Astrocyte (in vitro differentiated cells and primary cell): Measurements from ENCODE around the gene RNF166. TPM values are rescaled to one million over a fixed set of nuclear protein-coding genes. Genes with fewer than 3 reads are reported as not detected.

ENCODE experiments used
- DNase-seq: peaks from one replicate; pipeline ENCODE4 v3.0.0-alpha.2; 2010; ENCODE audit warnings: low read depth
- FAIRE-seq: peaks from 2 replicates; lab custom pipeline; 2011; peaks lifted over from hg19 to GRCh38; lab: Jason Lieb, UNC
- H2AFZ ChIP-seq: 2 replicates; pipeline ENCODE4 v1.6.0; 2012; ENCODE audit warnings: low read depth, low read length, inconsistent platforms
- H3K27ac ChIP-seq: 2 replicates; pipeline ENCODE4 v1.5.1; 2011; ENCODE audit warnings: low read depth, low read length, inconsistent platforms
- H3K27me3 ChIP-seq: 2 replicates; pipeline ENCODE4 v1.6.0; 2011; ENCODE audit warnings: low read length, inconsistent platforms; ENCODE audit not compliant: insufficient read depth
- H3K36me3 ChIP-seq: 2 replicates; pipeline ENCODE4 v1.5.1; 2011; ENCODE audit warnings: low read length, inconsistent platforms; ENCODE audit not compliant: insufficient read depth
- H3K4me1 ChIP-seq: 2 replicates; pipeline ENCODE4 v1.5.1; 2011; ENCODE audit warnings: low read length, inconsistent platforms; ENCODE audit not compliant: insufficient read depth
- H3K4me2 ChIP-seq: 2 replicates; pipeline ENCODE4 v1.6.0; 2012; ENCODE audit warnings: low read length, inconsistent platforms
- H3K4me3 ChIP-seq: 2 replicates; pipeline ENCODE4 v1.5.1; 2011; ENCODE audit warnings: low read depth, mild to moderate bottlenecking, low read length, inconsistent platforms; ENCODE audit not compliant: insufficient read depth
- H3K79me2 ChIP-seq: 2 replicates; pipeline ENCODE4 v1.6.0; 2012; ENCODE audit warnings: mild to moderate bottlenecking, low read length, inconsistent platforms; ENCODE audit not compliant: insufficient read depth
- H3K9ac ChIP-seq: 2 replicates; pipeline ENCODE4 v1.6.0; 2012; ENCODE audit warnings: mild to moderate bottlenecking, low read length, inconsistent platforms
- H3K9me3 ChIP-seq: 2 replicates; pipeline ENCODE4 v1.5.1; 2012; ENCODE audit warnings: low read depth, mild to moderate bottlenecking, low read length, inconsistent platforms; ENCODE audit not compliant: insufficient read depth
- H4K20me1 ChIP-seq: 2 replicates; pipeline ENCODE4 v1.6.0; 2012; ENCODE audit warnings: low read length, inconsistent platforms; ENCODE audit not compliant: insufficient read depth
- H3K27ac Mint-ChIP-seq: one replicate; pipeline ENCODE4 v1.8.0; 2021; ENCODE audit warnings: mild to moderate bottlenecking, mixed read lengths; ENCODE audit not compliant: unreplicated experiment
- H3K27me3 Mint-ChIP-seq: one replicate; pipeline ENCODE4 v1.8.0; 2021; ENCODE audit warnings: low read depth, mixed read lengths; ENCODE audit not compliant: unreplicated experiment
- H3K36me3 Mint-ChIP-seq: one replicate; pipeline ENCODE4 v1.8.0; 2021; ENCODE audit warnings: low read depth, mixed read lengths; ENCODE audit not compliant: unreplicated experiment
- H3K4me1 Mint-ChIP-seq: one replicate; pipeline ENCODE4 v1.8.0; 2021; ENCODE audit warnings: low read depth, mixed read lengths; ENCODE audit not compliant: unreplicated experiment
- H3K4me3 Mint-ChIP-seq: one replicate; pipeline ENCODE4 v1.8.0; 2021; ENCODE audit warnings: mild to moderate bottlenecking, moderate library complexity, mixed read lengths; ENCODE audit not compliant: unreplicated experiment
- H3K9me3 Mint-ChIP-seq: one replicate; pipeline ENCODE4 v1.8.0; 2021; ENCODE audit warnings: mild to moderate bottlenecking, mixed read lengths; ENCODE audit not compliant: unreplicated experiment
- CTCF ChIP-seq: IDR thresholded peaks from 2 replicates; pipeline ENCODE4 v1.5.1; 2011; ENCODE audit warnings: low read depth, mild to moderate bottlenecking, inconsistent platforms, low read length, moderate library complexity; ENCODE audit not compliant: insufficient read depth
- EZH2 ChIP-seq: IDR thresholded peaks from 2 replicates; pipeline ENCODE4 v1.6.1; 2012; ENCODE audit warnings: mild to moderate bottlenecking, low read length, inconsistent platforms; ENCODE audit not compliant: insufficient read depth
- total RNA-seq: library from RNA; stranded (reverse); gene quantifications from 2 replicates; pipeline ENCODE4 v1.2.1, GENCODE V29; 2021

RNF166 gene
- total RNA-seq, 1 donor from 2014 or later, result 15.4 TPM

GRCh38 chr16:88752386-88753002 is 46.3 kb upstream of the RNF166 start:
- no peak overlapping the region for H2AFZ ChIP-seq
- H3K27me3 ChIP-seq, result no peaks in the 10 kb centered on the region
- peaks cover 88% of the 10 kb centered on the region for H4K20me1 ChIP-seq
- no peak overlapping the region for H3K9ac ChIP-seq
- peaks cover 2% of the 10 kb centered on the region for H3K36me3 Mint-ChIP-seq
- TF ChIP-seq EZH2 (no peak), CTCF (no peak)
- H3K4me3 ChIP-seq, result no peak overlapping the region
- peaks cover 83% of the 10 kb centered on the region for H3K79me2 ChIP-seq
- H3K4me1 Mint-ChIP-seq, result peaks cover 9% of the 10 kb centered on the region
- FAIRE-seq (no peak), DNase-seq (no peak)
- H3K9me3 Mint-ChIP-seq, result no peaks in the 10 kb centered on the region
- H3K27ac ChIP-seq, result no peak overlapping the region
- no peaks in the 10 kb centered on the region for H3K9me3 ChIP-seq
- H3K4me1 ChIP-seq, result peaks cover 23% of the 10 kb centered on the region
- no peaks in the 10 kb centered on the region for H3K27me3 Mint-ChIP-seq
- no peak overlapping the region for H3K4me3 Mint-ChIP-seq
- peaks cover 5% of the 10 kb centered on the region for H3K36me3 ChIP-seq
- no peak overlapping the region for H3K27ac Mint-ChIP-seq
- no peak overlapping the region for H3K4me2 ChIP-seq

DNA sequence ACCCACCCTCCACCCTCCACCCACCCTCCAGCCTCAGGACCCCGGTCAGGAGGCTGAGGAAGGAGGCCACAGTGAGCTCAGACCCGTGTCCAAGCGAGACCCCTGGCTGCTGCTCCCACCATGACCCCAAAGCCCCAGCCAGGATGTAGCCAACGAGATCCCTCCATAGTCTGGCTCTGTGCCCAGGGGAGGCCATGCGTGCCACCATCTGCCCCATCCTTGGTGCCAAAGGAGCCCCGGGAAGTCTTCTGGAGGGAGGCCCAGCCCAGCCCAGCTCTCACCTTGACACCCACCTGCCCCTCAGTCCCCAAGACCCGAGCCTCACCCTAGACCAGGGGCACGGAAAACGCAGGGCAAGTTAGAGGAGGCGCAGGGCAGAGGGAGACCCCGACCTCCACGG is 44.6 kb upstream of the RNF166 start:
- peaks cover 9% of the 10 kb centered on the region for H3K4me1 Mint-ChIP-seq
- no peak overlapping the region for H3K9ac ChIP-seq
- no peaks in the 10 kb centered on the region for H3K9me3 ChIP-seq
- H3K36me3 Mint-ChIP-seq, result peaks cover 2% of the 10 kb centered on the region
- peaks cover 89% of the 10 kb centered on the region for H4K20me1 ChIP-seq
- H3K9me3 Mint-ChIP-seq, result no peaks in the 10 kb centered on the region
- H3K27ac Mint-ChIP-seq, result no peak overlapping the region
- no peak overlapping the region for H3K4me2 ChIP-seq
- H3K79me2 ChIP-seq, result peaks cover 78% of the 10 kb centered on the region
- H3K4me3 Mint-ChIP-seq, result no peak overlapping the region
- DNase-seq (no peak), FAIRE-seq (no peak)
- no peaks in the 10 kb centered on the region for H3K27me3 ChIP-seq
- no peak for TF ChIP-seq CTCF
- H2AFZ ChIP-seq, result no peak overlapping the region
- H3K36me3 ChIP-seq, result peaks cover 5% of the 10 kb centered on the region
- H3K4me1 ChIP-seq, result peaks cover 20% of the 10 kb centered on the region
- no peak overlapping the region for H3K4me3 ChIP-seq
- no peaks in the 10 kb centered on the region for H3K27me3 Mint-ChIP-seq
- H3K27ac ChIP-seq, result no peak overlapping the region

GRCh38 chr16:88749358-88749757 is 43.1 kb upstream of the RNF166 start:
- peaks cover 5% of the 10 kb centered on the region for H3K36me3 ChIP-seq
- H4K20me1 ChIP-seq, result peaks cover 78% of the 10 kb centered on the region
- H3K4me3 Mint-ChIP-seq, result no peak overlapping the region
- H3K27me3 Mint-ChIP-seq, result no peaks in the 10 kb centered on the region
- no peak overlapping the region for H3K4me2 ChIP-seq
- H3K9me3 Mint-ChIP-seq, result no peaks in the 10 kb centered on the region
- H3K27me3 ChIP-seq, result no peaks in the 10 kb centered on the region
- no peak overlapping the region for H3K27ac Mint-ChIP-seq
- H3K9me3 ChIP-seq, result no peaks in the 10 kb centered on the region
- no peak for FAIRE-seq
- DNase-seq, result no peak
- TF ChIP-seq CTCF, result no peak
- TF ChIP-seq EZH2, result no peak
- H3K4me3 ChIP-seq, result no peak overlapping the region
- H3K36me3 Mint-ChIP-seq, result peaks cover 2% of the 10 kb centered on the region
- H3K27ac ChIP-seq, result no peak overlapping the region
- no peak overlapping the region for H2AFZ ChIP-seq
- no peak overlapping the region for H3K9ac ChIP-seq
- peaks cover 6% of the 10 kb centered on the region for H3K4me1 ChIP-seq
- peaks cover 71% of the 10 kb centered on the region for H3K79me2 ChIP-seq
- H3K4me1 Mint-ChIP-seq, result peaks cover 4% of the 10 kb centered on the region
